Activated CD4-positive, alpha-beta T cell treated with anti-CD3 and anti-CD28 coated beads, Interleukin-2, amount 50 U/mL, for 4 hours (primary cell): ENCODE results near the gene SNTA1.
"Not testable (repeated sequence)": the region's sequence is repeated elsewhere in the genome, so short reads cannot be mapped to it uniquely, and the experiment has no call there.

Source experiments
- DNase-seq, 2 experiments: peaks; one replicate each; pipeline ENCODE4 v3.0.0-alpha.2; 2020

SNTA1 gene

DNA sequence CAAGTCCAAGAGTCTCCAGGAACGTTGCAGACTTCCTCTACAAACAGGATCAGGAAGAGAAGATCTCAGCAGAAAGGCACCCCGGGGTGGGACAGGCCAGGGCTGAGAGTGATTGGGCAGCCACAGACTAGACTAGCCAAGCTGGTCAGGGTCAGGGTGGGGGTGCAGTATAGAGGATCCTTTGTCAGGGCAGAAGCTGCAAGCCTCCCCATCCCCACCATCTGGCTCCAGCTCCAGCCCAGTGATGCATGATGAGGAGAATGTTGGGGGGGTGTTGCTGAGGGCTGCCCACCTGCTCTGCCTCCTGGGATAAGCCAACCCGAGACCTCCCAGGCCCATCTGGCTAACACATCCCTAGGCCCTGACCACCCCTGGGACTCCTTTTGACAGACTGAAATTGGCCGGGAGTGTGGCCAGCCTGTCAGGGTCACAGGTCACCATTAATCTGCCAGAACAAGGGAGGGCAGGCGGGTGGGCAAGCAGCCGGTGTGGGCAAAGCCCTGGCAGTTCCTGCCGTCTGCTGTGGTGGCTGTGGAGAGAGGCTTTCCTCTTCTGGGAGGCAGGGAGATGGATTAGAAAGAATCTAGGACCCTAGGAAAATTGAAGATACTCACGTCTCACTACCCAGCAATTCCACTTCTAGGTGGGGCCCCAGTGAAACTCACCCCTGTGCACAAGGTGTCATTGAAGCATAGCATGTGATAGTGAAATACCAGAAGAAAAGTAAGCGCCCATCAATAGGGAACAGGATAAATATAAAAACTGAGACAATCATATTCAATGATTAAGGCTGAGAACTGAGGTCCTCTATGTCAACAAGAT lies 22.1 kb upstream of the SNTA1 start:
- no peak for DNase-seq

- DNase-seq, result not testable (repeated sequence)
Measured at GRCh38 chr20:33464759-33465158, 21.2 kb upstream of the SNTA1 start.

GRCh38 chr20:33463332-33464101 lies 20.0 kb upstream of the SNTA1 start:
- no peak for DNase-seq

DNA sequence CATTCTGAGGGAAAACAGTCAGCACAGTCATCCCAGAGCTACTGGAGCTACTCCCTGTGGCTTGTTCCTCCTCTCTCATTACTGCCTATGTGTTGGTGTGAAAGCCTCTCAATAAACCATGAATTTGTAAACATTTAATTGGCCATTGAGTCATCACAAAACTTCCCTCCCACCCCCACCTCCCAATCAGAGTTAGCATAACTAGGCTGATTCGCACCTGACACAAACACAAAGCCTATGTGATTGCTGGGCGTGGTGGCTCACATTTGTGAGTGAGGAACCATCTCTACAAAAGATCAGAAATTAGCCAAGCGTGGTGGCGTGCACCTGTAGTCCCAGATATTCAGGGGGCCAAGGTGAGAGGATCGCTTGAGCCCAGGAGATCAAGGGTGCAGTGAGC lies 17.1 kb upstream of the SNTA1 start:
- no peak for DNase-seq

- no peak for DNase-seq
Measured at GRCh38 chr20:33459599-33459998, 16.0 kb upstream of the SNTA1 start.

- peak; percentile 75 to 77 for DNase-seq
Measured at GRCh38 chr20:33456916-33457642, 13.5 kb upstream of the SNTA1 start.

DNA sequence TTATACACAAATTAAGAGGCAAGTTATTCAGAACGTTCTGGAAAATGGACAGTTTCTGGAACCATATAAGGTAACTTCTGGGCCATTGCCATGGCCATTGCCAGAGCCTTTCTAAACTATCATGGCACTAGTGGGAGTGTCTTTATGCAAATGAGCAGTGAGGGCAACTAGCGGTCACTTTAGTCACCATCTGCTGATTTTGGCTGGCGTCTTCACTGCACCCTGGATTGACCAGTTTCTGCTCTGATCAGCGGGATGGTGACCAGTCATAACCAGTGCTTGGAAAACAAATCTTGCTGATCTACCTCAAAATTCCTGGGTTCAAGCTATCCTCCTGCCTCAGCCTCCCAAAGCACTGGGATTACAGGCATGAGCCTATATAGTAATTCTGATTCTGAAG lies 7.3 kb upstream of the SNTA1 start:
- DNase-seq, result no peak

GRCh38 chr20:33445881-33446625 lies 2.5 kb upstream of the SNTA1 start:
- DNase-seq, result no peak

GRCh38 chr20:33444797-33445560 lies 1.4 kb upstream of the SNTA1 start:
- peak in 1 of 2 experiments; percentile 10 for DNase-seq

DNA sequence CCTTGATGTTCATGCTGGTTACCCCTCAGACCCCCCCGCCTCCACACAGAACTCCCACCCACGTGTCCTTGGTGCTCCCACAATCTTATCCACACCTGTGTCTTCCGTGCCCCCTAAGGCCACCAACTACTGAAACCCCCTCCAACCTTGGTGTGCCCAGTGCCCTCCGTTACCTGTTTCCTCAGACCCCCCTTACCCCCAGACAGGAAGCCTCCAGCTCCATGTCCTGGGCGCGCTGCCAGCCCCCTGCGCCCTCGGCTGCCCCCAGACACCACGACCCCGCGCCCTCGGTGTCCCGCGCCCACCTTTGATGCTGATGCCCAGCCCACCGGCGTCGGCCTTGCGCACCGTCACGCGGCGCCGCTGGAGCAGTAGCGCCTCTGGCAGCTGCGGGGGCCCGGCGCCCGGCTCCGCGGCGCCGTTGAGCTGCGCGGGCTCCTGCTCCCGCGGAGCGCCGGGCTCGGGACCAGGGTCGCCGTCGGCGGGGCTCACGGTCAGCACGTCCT lies 504 bp downstream of the SNTA1 start:
- DNase-seq, result peak in 1 of 2 experiments; percentile 12

DNA sequence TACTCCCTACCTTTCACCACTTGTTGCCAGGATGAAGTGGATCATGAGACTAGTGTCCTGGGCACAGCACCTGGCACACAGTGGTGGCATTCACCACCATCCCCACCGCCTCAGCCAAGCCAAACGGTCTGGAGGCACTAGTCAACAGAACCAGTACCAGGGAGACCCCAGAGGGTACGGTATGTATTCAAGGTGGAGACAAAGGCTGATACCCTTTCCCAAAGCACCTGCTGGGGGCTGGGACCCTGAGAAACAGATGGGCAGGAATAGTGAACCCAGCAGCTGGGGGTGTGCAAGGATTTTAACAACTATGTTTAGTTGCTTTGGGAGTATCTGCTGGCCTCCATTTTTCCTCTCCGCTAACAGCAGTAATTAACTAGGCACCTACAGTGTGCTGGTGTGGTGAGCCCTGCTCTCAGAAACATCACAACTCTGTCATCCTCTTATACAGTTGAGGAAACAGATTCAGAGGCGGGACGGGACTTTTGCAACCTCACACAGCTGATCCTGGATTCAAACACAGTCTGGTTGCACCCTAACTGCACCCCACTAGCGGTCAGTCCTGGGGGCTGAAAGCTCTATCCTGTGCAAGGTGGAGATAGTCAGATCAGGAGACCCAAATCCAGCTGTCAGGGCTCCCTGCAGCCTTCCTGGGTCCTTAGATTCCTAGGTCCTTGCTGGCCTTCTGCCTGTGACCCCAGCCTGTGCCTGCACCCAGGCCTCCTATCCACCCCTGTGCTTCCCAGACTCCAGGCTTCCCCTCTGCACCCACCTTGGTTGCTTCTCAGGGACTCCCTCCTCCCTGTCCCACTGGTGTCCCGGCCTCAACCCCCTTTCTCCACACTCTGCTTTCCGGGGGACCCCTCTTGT lies 1.2 kb downstream of the SNTA1 start:
- no peak for DNase-seq

- DNase-seq, result no peak
Measured at GRCh38 chr20:33441142-33441955, 2.2 kb downstream of the SNTA1 start.

- DNase-seq, result not testable (repeated sequence)
Measured at GRCh38 chr20:33440562-33440961, 3.0 kb downstream of the SNTA1 start.

GRCh38 chr20:33438481-33438880 lies 5.1 kb downstream of the SNTA1 start:
- no peak for DNase-seq

DNA sequence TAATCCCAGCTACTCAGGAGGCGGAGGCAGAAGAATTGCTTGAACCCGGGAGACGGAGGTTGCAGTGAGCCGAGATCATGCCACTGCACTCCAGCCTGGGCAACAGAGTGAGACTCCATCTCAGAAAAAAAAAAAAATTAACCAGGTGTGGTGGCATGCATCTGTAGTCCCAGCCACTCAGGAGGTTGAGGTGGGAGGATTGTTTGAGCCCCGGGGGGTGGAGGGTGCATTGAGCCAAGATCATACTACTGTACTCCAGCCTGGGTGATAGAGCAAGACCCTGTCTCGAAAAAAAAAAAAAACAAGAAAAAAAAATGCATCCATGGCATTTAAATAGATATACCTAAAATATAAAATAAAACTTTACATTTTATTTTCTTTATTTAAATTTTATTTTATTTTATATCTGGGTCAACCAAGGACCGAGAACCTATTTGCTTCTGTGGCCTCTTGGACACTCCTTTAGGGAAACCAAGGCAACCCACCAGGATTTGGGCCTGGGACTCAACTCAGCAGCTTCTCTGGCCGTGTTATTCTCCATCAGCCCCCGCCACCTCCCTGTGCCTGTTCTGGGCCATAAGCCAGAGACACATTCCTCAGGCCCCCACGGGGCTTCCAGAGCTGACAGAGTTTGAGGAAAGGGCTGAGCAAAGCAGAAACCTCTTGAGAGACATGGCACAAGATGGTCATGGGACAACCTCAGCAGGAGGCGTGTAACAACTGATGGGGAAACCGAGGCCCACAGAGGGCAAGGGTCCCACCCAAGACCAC lies 6.2 kb downstream of the SNTA1 start:
- DNase-seq, result no peak

DNA sequence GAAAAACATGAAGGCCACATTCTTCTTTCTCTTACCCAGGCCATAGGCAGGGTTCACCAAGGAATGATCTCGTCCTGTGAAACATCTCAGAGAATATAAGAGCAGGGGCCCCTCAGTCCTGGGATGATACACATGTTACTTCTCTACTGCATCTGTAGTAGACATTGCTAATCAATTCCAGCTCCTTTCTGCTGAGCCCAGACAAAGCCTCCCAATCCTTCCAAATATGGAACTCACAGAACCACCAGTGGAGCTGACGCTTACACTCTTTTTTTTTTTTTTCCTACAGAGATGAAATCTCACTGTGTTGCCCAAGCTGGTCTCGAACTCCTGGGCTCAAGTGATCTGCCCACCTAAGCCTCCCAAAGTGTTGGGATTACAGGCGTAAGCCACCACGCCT lies 9.1 kb downstream of the SNTA1 start:
- DNase-seq, result no peak

DNA sequence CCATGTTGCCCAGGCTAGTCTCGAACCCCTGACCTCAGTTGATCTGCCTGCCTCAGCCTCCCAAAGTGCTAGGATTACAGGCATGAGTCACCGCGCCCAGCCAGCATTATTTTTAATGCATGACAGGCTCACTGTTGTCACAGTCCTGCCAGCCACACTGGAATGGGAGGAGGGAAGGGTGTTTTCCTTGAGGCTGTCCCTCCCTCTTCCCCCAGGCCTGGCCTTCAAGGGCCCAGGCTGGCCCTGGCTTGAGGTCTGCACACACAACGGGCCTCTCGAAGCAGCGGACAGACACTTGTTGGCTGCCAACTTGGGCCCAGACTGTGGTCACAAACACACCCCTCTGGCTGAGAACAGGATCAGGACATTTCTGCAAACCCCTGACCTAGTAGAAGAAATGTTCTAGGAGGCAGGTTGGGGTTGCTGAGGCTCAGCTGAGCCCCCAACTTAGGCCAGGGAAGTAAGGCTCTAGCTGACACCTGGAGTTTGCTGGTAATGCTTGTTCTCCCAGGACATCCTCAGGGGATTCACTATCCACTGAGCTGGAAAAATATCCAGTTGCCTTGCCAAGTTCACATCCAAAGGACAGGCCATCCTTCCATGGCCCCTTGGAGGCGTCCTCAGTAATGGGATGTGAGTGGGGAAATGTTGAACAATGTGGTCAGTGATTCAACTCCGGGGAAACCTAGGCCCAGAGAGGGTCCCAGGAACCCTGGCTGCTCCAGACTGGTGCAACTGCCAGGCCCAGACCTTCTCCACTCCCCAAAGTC lies 9.9 kb downstream of the SNTA1 start:
- no peak for DNase-seq

GRCh38 chr20:33431797-33432381 lies 11.7 kb downstream of the SNTA1 start:
- DNase-seq, result no peak
